ENCODE measurements around the gene PRKCB. TPM values are rescaled to one million over a fixed set of nuclear protein-coding genes. Genes with fewer than 3 reads are reported as not detected.

Gene PRKCB
- polyA plus RNA-seq, 1 donor from 2014 or later = 27.6 TPM

GRCh38 chr16:23948949-23949411 lies 113.2 kb downstream of the PRKCB start:
- Histone ChIP-seq H3K27me3 (ENCODE audit: insufficient read depth, low read depth, low read length) (no peaks in the 10 kb centered on the region), H3K4me2 (ENCODE audit: low read length) (no peak overlapping the region), H3K36me3 (ENCODE audit: insufficient read depth, low read length) (no peaks in the 10 kb centered on the region)

GRCh38 chr16:23949630-23950290 lies 114.0 kb downstream of the PRKCB start:
- Histone ChIP-seq H2AFZ (ENCODE audit: low read depth, low read length) (no peak overlapping the region), H3K27ac (ENCODE audit: low read length) (no peak overlapping the region), H3K9ac (ENCODE audit: low read length) (no peak overlapping the region), H4K20me1 (ENCODE audit: insufficient read depth) (no peaks in the 10 kb centered on the region), H3F3A (ENCODE audit: insufficient read depth, low read length, poor library complexity, severe bottlenecking) (no peaks in the 10 kb centered on the region), H3K27me3 (ENCODE audit: insufficient read depth, low read depth, low read length) (no peaks in the 10 kb centered on the region), H3K4me2 (ENCODE audit: low read length) (no peak overlapping the region), H3K4me3 (ENCODE audit: low read length) (no peak overlapping the region), H3K79me2 (replicated peaks; ENCODE audit: insufficient read depth, low read length) (no peaks in the 10 kb centered on the region), H3K9me3 (ENCODE audit: low read length) (no peaks in the 10 kb centered on the region), H3K36me3 (ENCODE audit: insufficient read depth, low read length) (no peaks in the 10 kb centered on the region), H3K9me2 (ENCODE audit: insufficient read depth, low read length) (no peaks in the 10 kb centered on the region)
- TF ChIP-seq RAD21 (conservative IDR thresholded peaks at IDR 0.05) = no peak
- TF ChIP-seq TAF1 (IDR thresholded peaks at IDR 0.05; ENCODE audit: low read depth) = no peak

More at GRCh38 chr16:23948949-23949411, 113.2 kb downstream of the PRKCB start:
- H3K4me3 ChIP-seq (ENCODE audit: low read length) = no peak overlapping the region
- no peaks in the 10 kb centered on the region for H3F3A ChIP-seq (ENCODE audit: insufficient read depth, low read length, poor library complexity, severe bottlenecking)
- no peaks in the 10 kb centered on the region for H3K9me3 ChIP-seq (ENCODE audit: low read length)
- H3K9me2 ChIP-seq (ENCODE audit: insufficient read depth, low read length) = no peaks in the 10 kb centered on the region
- TF ChIP-seq POLR2AphosphoS5 (IDR thresholded peaks at IDR 0.05) (no peak), TAF1 (IDR thresholded peaks at IDR 0.05; ENCODE audit: low read depth) (no peak), RAD21 (conservative IDR thresholded peaks at IDR 0.05) (no peak), EZH2 (IDR thresholded peaks at IDR 0.05; ENCODE audit: borderline replicate concordance, insufficient read depth, low read length, poor library complexity, severe bottlenecking) (no peak), EP300 (conservative IDR thresholded peaks at IDR 0.05; ENCODE audit: poor library complexity, severe bottlenecking) (no peak), SMC3 (conservative IDR thresholded peaks at IDR 0.05; ENCODE audit: poor library complexity) (no peak), MXI1 (conservative IDR thresholded peaks at IDR 0.05; ENCODE audit: poor library complexity, severe bottlenecking) (no peak)
- TF ChIP-seq, protein P1, sequence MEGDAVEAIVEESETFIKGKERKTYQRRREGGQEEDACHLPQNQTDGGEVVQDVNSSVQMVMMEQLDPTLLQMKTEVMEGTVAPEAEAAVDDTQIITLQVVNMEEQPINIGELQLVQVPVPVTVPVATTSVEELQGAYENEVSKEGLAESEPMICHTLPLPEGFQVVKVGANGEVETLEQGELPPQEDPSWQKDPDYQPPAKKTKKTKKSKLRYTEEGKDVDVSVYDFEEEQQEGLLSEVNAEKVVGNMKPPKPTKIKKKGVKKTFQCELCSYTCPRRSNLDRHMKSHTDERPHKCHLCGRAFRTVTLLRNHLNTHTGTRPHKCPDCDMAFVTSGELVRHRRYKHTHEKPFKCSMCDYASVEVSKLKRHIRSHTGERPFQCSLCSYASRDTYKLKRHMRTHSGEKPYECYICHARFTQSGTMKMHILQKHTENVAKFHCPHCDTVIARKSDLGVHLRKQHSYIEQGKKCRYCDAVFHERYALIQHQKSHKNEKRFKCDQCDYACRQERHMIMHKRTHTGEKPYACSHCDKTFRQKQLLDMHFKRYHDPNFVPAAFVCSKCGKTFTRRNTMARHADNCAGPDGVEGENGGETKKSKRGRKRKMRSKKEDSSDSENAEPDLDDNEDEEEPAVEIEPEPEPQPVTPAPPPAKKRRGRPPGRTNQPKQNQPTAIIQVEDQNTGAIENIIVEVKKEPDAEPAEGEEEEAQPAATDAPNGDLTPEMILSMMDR (IDR thresholded peaks at IDR 0.05; ENCODE audit: poor library complexity, severe bottlenecking) = no peak
- TF ChIP-seq, protein P2, sequence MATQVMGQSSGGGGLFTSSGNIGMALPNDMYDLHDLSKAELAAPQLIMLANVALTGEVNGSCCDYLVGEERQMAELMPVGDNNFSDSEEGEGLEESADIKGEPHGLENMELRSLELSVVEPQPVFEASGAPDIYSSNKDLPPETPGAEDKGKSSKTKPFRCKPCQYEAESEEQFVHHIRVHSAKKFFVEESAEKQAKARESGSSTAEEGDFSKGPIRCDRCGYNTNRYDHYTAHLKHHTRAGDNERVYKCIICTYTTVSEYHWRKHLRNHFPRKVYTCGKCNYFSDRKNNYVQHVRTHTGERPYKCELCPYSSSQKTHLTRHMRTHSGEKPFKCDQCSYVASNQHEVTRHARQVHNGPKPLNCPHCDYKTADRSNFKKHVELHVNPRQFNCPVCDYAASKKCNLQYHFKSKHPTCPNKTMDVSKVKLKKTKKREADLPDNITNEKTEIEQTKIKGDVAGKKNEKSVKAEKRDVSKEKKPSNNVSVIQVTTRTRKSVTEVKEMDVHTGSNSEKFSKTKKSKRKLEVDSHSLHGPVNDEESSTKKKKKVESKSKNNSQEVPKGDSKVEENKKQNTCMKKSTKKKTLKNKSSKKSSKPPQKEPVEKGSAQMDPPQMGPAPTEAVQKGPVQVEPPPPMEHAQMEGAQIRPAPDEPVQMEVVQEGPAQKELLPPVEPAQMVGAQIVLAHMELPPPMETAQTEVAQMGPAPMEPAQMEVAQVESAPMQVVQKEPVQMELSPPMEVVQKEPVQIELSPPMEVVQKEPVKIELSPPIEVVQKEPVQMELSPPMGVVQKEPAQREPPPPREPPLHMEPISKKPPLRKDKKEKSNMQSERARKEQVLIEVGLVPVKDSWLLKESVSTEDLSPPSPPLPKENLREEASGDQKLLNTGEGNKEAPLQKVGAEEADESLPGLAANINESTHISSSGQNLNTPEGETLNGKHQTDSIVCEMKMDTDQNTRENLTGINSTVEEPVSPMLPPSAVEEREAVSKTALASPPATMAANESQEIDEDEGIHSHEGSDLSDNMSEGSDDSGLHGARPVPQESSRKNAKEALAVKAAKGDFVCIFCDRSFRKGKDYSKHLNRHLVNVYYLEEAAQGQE (IDR thresholded peaks at IDR 0.05; ENCODE audit: borderline replicate concordance) = no peak
- no peaks in the 10 kb centered on the region for H3K79me2 ChIP-seq (replicated peaks; ENCODE audit: insufficient read depth, low read length)
- H3K9ac ChIP-seq (ENCODE audit: low read length) = no peak overlapping the region
- H4K20me1 ChIP-seq (ENCODE audit: insufficient read depth) = no peaks in the 10 kb centered on the region
- no peak overlapping the region for H3K27ac ChIP-seq (ENCODE audit: low read length)
- no peak overlapping the region for H2AFZ ChIP-seq (ENCODE audit: low read depth, low read length)

Measured in neural cell (in vitro differentiated cells).